WTC11 (cell line): ENCODE data around the gene MON1A. TPM values are rescaled to one million over a fixed set of nuclear protein-coding genes. Genes with fewer than 3 reads are reported as not detected.

Experiments
- ATAC-seq: fragments of 200-7000 bp; cut with Tn5 transposase; 2 replicates; pipeline ENCODE4 v1.10.0; 2021; ENCODE audit warnings: mild to moderate bottlenecking, moderate library complexity
- CTCF ChIA-PET: fragments of 300-600 bp; sonication (Branson Sonifier 250); formaldehyde crosslinking; loops from one replicate; lab custom pipeline; 2021; ENCODE audit warnings: antibody characterized with exemption; lab: Charles Lee
- POLR2A ChIA-PET: fragments of 350-600 bp; sonication (Branson Sonifier 250); formaldehyde crosslinking; loops from one replicate; lab custom pipeline; 2021; ENCODE audit warnings: antibody characterized with exemption; lab: Charles Lee
- DNase-seq: peaks from one replicate; pipeline ENCODE4 v3.0.0; 2021; ENCODE audit warnings: low spot score
- H3K27ac Mint-ChIP-seq: 2 replicates; pipeline ENCODE4 v1.8.0; 2021; ENCODE audit warnings: mixed read lengths
- H3K27me3 Mint-ChIP-seq: 2 replicates; pipeline ENCODE4 v1.8.0; 2021; ENCODE audit warnings: low read depth, mild to moderate bottlenecking, moderate library complexity, mixed read lengths
- H3K36me3 Mint-ChIP-seq: 2 replicates; pipeline ENCODE4 v1.8.0; 2021; ENCODE audit warnings: mixed read lengths
- H3K4me1 Mint-ChIP-seq: 2 replicates; pipeline ENCODE4 v1.8.0; 2022; ENCODE audit warnings: mixed read lengths
- H3K4me3 Mint-ChIP-seq: 2 replicates; pipeline ENCODE4 v1.8.0; 2021; ENCODE audit warnings: mild to moderate bottlenecking, moderate library complexity, mixed read lengths
- H3K9me3 Mint-ChIP-seq: 2 replicates; pipeline ENCODE4 v1.8.0; 2021; ENCODE audit warnings: mixed read lengths
- EMX1 ChIP-seq: fragments of 250-450 bp; sonication (Bioruptor Pico); IDR thresholded peaks from 2 replicates; pipeline ENCODE4 v1.8.0; 2021; ENCODE audit warnings: mild to moderate bottlenecking
- ETV6 ChIP-seq: sonication (generic); formaldehyde crosslinking; IDR thresholded peaks from 2 replicates; pipeline ENCODE4 v1.8.1; 2022; ENCODE audit warnings: mild to moderate bottlenecking, missing genetic modification reagents
- FOXP4 ChIP-seq: sonication (generic); formaldehyde crosslinking; IDR thresholded peaks from 2 replicates; pipeline ENCODE4 v1.8.0; 2022; ENCODE audit warnings: mild to moderate bottlenecking, missing genetic modification reagents
- GABPB1 ChIP-seq: sonication (generic); formaldehyde crosslinking; IDR thresholded peaks from 2 replicates; pipeline ENCODE4 v1.8.1; 2023; ENCODE audit warnings: mild to moderate bottlenecking, missing genetic modification reagents
- HMGA2 ChIP-seq: fragments of 250-450 bp; sonication (Bioruptor Pico); IDR thresholded peaks from 2 replicates; pipeline ENCODE4 v1.4.0; 2021; ENCODE audit warnings: mild to moderate bottlenecking, moderate library complexity
- HMGXB4 ChIP-seq: sonication (generic); formaldehyde crosslinking; IDR thresholded peaks from 2 replicates; pipeline ENCODE4 v1.8.1; 2023; ENCODE audit warnings: mild to moderate bottlenecking, moderate library complexity, missing genetic modification reagents
- IRF1 ChIP-seq: sonication (generic); formaldehyde crosslinking; IDR thresholded peaks from 2 replicates; pipeline ENCODE4 v1.8.0; 2023; ENCODE audit warnings: missing genetic modification reagents
- JUN ChIP-seq: sonication (generic); formaldehyde crosslinking; IDR thresholded peaks from 2 replicates; pipeline ENCODE4 v1.8.0; 2023; ENCODE audit warnings: mild to moderate bottlenecking, missing genetic modification reagents
- MYBL2 ChIP-seq: sonication (generic); formaldehyde crosslinking; IDR thresholded peaks from 2 replicates; pipeline ENCODE4 v1.8.1; 2023; ENCODE audit warnings: mild to moderate bottlenecking, moderate library complexity, missing genetic modification reagents
- NFATC4 ChIP-seq: fragments of 250-450 bp; sonication (Bioruptor Pico); IDR thresholded peaks from 2 replicates; pipeline ENCODE4 v1.9.0; 2021; ENCODE audit warnings: mild to moderate bottlenecking
- RORB ChIP-seq: fragments of 250-450 bp; sonication (Bioruptor Pico); IDR thresholded peaks from 2 replicates; pipeline ENCODE4 v1.9.0; 2021; ENCODE audit warnings: mild to moderate bottlenecking
- SMAD3 ChIP-seq: sonication (generic); formaldehyde crosslinking; IDR thresholded peaks from 2 replicates; pipeline ENCODE4 v1.8.0; 2022; ENCODE audit warnings: missing genetic modification reagents, mild to moderate bottlenecking, borderline replicate concordance
- SMAD4 ChIP-seq: sonication (generic); formaldehyde crosslinking; IDR thresholded peaks from 2 replicates; pipeline ENCODE4 v1.8.0; 2022; ENCODE audit warnings: mild to moderate bottlenecking, missing genetic modification reagents
- SOX15 ChIP-seq: fragments of 250-450 bp; sonication (Bioruptor Pico); IDR thresholded peaks from 2 replicates; pipeline ENCODE4 v1.9.0; 2021; ENCODE audit warnings: mild to moderate bottlenecking
- TP53 ChIP-seq: sonication (generic); formaldehyde crosslinking; IDR thresholded peaks from 2 replicates; pipeline ENCODE4 v1.8.1; 2023; ENCODE audit warnings: mild to moderate bottlenecking, missing genetic modification reagents
- ZBTB21 ChIP-seq: sonication (generic); formaldehyde crosslinking; IDR thresholded peaks from 2 replicates; pipeline ENCODE4 v1.8.1; 2023; ENCODE audit warnings: mild to moderate bottlenecking, missing genetic modification reagents, borderline replicate concordance
- ZNF121 ChIP-seq: sonication (generic); formaldehyde crosslinking; IDR thresholded peaks from 2 replicates; pipeline ENCODE4 v1.8.0; 2023; ENCODE audit warnings: missing genetic modification reagents
- ZNF281 ChIP-seq: sonication (generic); formaldehyde crosslinking; IDR thresholded peaks from 2 replicates; pipeline ENCODE4 v1.8.0; 2023; ENCODE audit warnings: mild to moderate bottlenecking, missing genetic modification reagents
- total RNA-seq: library from RNA; stranded (reverse); gene quantifications from 3 replicates; pipeline ENCODE4 v1.2.3, GENCODE V29; 2021
- TF ChIP-seq, protein P1 (sequence below): sonication (generic); formaldehyde crosslinking; IDR thresholded peaks from 2 replicates; pipeline ENCODE4 v1.8.1; 2023; ENCODE audit warnings: mild to moderate bottlenecking, missing genetic modification reagents, moderate library complexity
- TF ChIP-seq, protein P2 (sequence below): sonication (generic); formaldehyde crosslinking; conservative IDR thresholded peaks from 2 replicates; pipeline ENCODE4 v1.8.1; 2022; ENCODE audit warnings: mild to moderate bottlenecking, missing genetic modification reagents
- TF ChIP-seq, protein P3 (sequence below): fragments of 250-450 bp; sonication (Bioruptor Pico); IDR thresholded peaks from 2 replicates; pipeline ENCODE4 v1.9.0; 2021; ENCODE audit warnings: moderate library complexity, mild to moderate bottlenecking, inconsistent platforms, borderline replicate concordance

MON1A gene
- total RNA-seq, 1 experiment from 2014 or later: 8.6 TPM

DNA sequence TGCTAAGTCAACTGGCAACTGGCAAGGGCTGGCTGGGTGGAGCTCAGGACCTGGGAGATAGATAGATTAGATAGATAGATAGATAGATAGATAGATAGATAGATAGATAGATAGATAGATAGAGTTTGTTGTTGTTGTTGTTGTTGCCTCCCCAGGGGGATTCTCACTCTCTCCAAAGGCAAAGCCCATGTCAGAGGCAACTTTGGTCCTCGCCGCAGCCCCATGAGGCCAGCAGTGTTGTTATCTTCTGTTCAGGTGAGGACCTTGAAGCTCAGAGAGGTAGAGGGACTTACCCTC is 18.5 kb downstream of the MON1A start:
- H3K36me3 Mint-ChIP-seq: no peaks in the 10 kb centered on the region
- H3K27me3 Mint-ChIP-seq: peaks cover 11% of the 10 kb centered on the region
- DNase-seq: no peak
- no peaks in the 10 kb centered on the region for H3K9me3 Mint-ChIP-seq
- H3K4me3 Mint-ChIP-seq: peak overlapping the region; percentile 60
- peak overlapping the region; percentile 82; the same call in 1 of the 2 replicates for H3K27ac Mint-ChIP-seq
- ChIA-PET POLR2A (interaction anchor here (0.9 to 3.0 kb wide), 5 partner anchors 19 to 210 kb away, joined by 3 to 19 read pairs (median 4); partner anchors contain the start of genes INKA1 and MON1A), CTCF (interaction anchor here (0.6 to 7.5 kb wide), 38 partner anchors 8 to 408 kb away, joined by 3 to 115 read pairs (median 5); partner anchors contain the start of genes AMIGO3, CAMKV, CDHR4 and INKA1)
- ATAC-seq: no peak
- TF ChIP-seq JUN (CRISPR knock-in tag) (no peak), ETV6 (no peak), HMGA2 (no peak)
- TF ChIP-seq, protein P1, sequence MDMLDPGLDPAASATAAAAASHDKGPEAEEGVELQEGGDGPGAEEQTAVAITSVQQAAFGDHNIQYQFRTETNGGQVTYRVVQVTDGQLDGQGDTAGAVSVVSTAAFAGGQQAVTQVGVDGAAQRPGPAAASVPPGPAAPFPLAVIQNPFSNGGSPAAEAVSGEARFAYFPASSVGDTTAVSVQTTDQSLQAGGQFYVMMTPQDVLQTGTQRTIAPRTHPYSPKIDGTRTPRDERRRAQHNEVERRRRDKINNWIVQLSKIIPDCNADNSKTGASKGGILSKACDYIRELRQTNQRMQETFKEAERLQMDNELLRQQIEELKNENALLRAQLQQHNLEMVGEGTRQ (CRISPR knock-in tag): no peak
- TF ChIP-seq, protein P2, sequence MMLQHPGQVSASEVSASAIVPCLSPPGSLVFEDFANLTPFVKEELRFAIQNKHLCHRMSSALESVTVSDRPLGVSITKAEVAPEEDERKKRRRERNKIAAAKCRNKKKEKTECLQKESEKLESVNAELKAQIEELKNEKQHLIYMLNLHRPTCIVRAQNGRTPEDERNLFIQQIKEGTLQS (CRISPR knock-in tag): no peak
- H3K4me1 Mint-ChIP-seq: peaks cover 37% of the 10 kb centered on the region

DNA sequence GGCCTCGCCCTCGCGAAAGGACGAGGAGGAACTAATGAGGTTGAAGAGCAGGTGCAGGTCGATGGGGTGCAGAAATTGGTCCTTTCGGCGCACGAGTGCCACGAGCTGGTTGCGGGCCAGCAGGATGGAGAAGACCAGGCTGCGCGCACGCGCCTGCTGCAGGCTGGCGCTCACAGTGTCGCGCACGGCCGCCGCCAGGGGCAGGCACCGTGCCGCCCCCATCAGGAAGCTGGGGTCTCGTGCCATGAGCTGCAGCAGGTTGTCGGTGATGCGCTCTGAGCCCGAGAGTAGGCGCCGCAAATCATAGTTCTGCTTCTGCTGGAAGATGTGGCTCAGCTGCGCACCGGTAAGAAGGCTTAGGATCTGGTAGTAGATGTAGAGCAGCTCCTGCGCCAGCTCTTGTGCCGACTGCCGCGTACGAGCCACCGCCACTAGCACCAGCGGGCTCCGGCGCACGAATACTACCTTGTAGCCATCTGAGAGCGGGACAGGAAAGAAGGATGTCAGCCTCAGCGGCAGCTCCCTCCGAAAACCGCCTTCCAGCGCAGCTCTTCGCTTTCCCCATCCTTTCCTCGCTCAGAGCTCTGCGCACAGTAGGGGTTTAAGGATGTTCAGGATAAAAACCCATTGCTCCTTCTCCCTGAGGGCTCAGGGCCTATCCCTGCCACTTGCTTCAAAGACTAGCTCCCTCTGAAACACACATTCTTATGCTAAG is 19.0 kb downstream of the MON1A start:
- POLR2A ChIA-PET: interaction anchor here (0.9 to 3.0 kb wide), 5 partner anchors 19 to 210 kb away, joined by 3 to 19 read pairs (median 4); partner anchors contain the start of genes INKA1 and MON1A
- Mint-ChIP-seq H3K27ac (peak overlapping the region; percentile 82; the same call in 1 of the 2 replicates), H3K4me1 (peaks cover 42% of the 10 kb centered on the region), H3K9me3 (no peaks in the 10 kb centered on the region), H3K27me3 (peaks cover 11% of the 10 kb centered on the region), H3K36me3 (no peaks in the 10 kb centered on the region), H3K4me3 (peak overlapping the region; percentile 60)
- CTCF ChIA-PET: interaction anchor here (0.6 to 7.5 kb wide), 39 partner anchors 9 to 409 kb away, joined by 3 to 115 read pairs (median 5); partner anchors contain the start of genes AMIGO3, CAMKV, CDHR4 and INKA1
- ATAC-seq (peak; percentile 75), DNase-seq (peak; percentile 76)
- no peak for TF ChIP-seq IRF1 (CRISPR knock-in tag)
- TF ChIP-seq, protein P1 (CRISPR knock-in tag): 0 out of 2 replicates have a peak, but pooled peaks have one; percentile 22
- no peak for TF ChIP-seq SMAD3 (CRISPR knock-in tag)
- TF ChIP-seq MYBL2 (CRISPR knock-in tag): no peak
- TF ChIP-seq SMAD4 (CRISPR knock-in tag): no peak
- peak; percentile 43; the same call in 1 of the 2 replicates for TF ChIP-seq ZNF121 (CRISPR knock-in tag)
- no peak for TF ChIP-seq NFATC4 (CRISPR knock-in tag)
- no peak for TF ChIP-seq SOX15
- no peak for TF ChIP-seq ZNF281
- TF ChIP-seq GABPB1 (CRISPR knock-in tag): no peak
- no peak for TF ChIP-seq TP53
- no peak for TF ChIP-seq RORB
- peak; percentile 32; the same call in 1 of the 2 replicates for TF ChIP-seq HMGXB4 (CRISPR knock-in tag)
- TF ChIP-seq ZBTB21 (CRISPR knock-in tag): no peak
- TF ChIP-seq, protein P3, sequence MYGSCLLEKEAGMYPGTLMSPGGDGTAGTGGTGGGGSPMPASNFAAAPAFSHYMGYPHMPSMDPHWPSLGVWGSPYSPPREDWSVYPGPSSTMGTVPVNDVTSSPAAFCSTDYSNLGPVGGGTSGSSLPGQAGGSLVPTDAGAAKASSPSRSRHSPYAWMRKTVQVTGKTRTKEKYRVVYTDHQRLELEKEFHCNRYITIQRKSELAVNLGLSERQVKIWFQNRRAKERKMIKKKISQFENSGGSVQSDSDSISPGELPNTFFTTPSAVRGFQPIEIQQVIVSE (CRISPR knock-in tag): no peak
- peak; percentile 54; the same call in 1 of the 2 replicates for TF ChIP-seq FOXP4 (CRISPR knock-in tag)
- no peak for TF ChIP-seq EMX1 (CRISPR knock-in tag)
